ENCODE measurements around the gene TP63. TPM values are rescaled to one million over a fixed set of nuclear protein-coding genes. Genes with fewer than 3 reads are reported as not detected.

TP63 gene
- total RNA-seq, 1 experiment from 2014 or later: not detected

DNA sequence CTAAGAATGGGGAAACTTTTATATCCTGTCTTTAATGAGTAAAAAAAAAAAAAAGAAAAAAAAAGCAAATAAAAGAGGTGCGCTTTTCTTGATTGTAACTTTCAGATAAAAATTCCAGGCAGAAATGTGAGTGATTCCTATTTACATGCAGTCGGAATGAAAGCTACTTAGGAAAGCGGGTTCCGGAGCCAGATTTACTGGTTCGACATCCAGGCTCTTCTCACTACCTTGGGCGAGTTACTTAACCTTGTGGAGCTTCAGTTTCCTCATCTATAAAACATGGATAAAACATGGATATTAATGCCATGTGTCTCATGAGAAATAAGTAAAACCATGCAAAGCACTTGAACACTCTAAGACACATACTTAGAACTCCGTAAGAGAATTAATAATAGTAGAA lies 169.2 kb downstream of the TP63 start:
- no peak overlapping the region for H4K91ac ChIP-seq (ENCODE audit: insufficient read length, low read depth, low read length)
- no peaks in the 10 kb centered on the region for H3K79me2 ChIP-seq (ENCODE audit: insufficient read depth, low read length)
- H2BK12ac ChIP-seq (ENCODE audit: insufficient read length, low read depth, low read length): no peak overlapping the region
- H3K27me3 ChIP-seq (ENCODE audit: insufficient read depth, low read length): peaks cover 2% of the 10 kb centered on the region; the same call in 1 of the 2 replicates
- H3T11ph ChIP-seq (ENCODE audit: low read length): no peak overlapping the region
- H3K4me1 Mint-ChIP-seq: peaks cover 5 to 14% of the 10 kb centered on the region in 2 experiments
- H3K27ac Mint-ChIP-seq: no peak overlapping the region
- TF ChIP-seq, protein P1, sequence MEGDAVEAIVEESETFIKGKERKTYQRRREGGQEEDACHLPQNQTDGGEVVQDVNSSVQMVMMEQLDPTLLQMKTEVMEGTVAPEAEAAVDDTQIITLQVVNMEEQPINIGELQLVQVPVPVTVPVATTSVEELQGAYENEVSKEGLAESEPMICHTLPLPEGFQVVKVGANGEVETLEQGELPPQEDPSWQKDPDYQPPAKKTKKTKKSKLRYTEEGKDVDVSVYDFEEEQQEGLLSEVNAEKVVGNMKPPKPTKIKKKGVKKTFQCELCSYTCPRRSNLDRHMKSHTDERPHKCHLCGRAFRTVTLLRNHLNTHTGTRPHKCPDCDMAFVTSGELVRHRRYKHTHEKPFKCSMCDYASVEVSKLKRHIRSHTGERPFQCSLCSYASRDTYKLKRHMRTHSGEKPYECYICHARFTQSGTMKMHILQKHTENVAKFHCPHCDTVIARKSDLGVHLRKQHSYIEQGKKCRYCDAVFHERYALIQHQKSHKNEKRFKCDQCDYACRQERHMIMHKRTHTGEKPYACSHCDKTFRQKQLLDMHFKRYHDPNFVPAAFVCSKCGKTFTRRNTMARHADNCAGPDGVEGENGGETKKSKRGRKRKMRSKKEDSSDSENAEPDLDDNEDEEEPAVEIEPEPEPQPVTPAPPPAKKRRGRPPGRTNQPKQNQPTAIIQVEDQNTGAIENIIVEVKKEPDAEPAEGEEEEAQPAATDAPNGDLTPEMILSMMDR (conservative IDR thresholded peaks at IDR 0.05): no peak
- WGBS (ENCODE audit: extremely low coverage, insufficient read length, low lambda C conversion rate): no CpG with 5 or more reads among the region's 7 CpGs
- H3K23ac ChIP-seq (ENCODE audit: insufficient read length, low read depth, low read length): no peak overlapping the region
- no peak overlapping the region for H2BK120ac ChIP-seq (ENCODE audit: low read depth, low read length, poor library complexity, severe bottlenecking)
- no peaks in the 10 kb centered on the region for H4K20me1 ChIP-seq (ENCODE audit: control insufficient read depth, insufficient read depth, insufficient read length)
- no peaks in the 10 kb centered on the region for H3K4me1 ChIP-seq (ENCODE audit: insufficient read depth, low read length)
- H3K14ac ChIP-seq (ENCODE audit: insufficient read depth, low read length): no peak overlapping the region
- no peak overlapping the region for H3K27ac ChIP-seq (ENCODE audit: insufficient read length, low read depth, low read length)
- H3K4me2 ChIP-seq (ENCODE audit: insufficient read depth, insufficient read length, low read length): no peak overlapping the region
- H3K27me3 Mint-ChIP-seq (ENCODE audit: low read depth): peaks cover 83% of the 10 kb centered on the region
- H4K8ac ChIP-seq (replicated peaks; ENCODE audit: insufficient read length, low read depth, low read length): no peak overlapping the region
- no peak overlapping the region for H2BK5ac ChIP-seq (ENCODE audit: insufficient read length, low read length)
- no peaks in the 10 kb centered on the region for H3K9me3 ChIP-seq (ENCODE audit: control insufficient read depth, low read depth, low read length)
- H2AK5ac ChIP-seq (ENCODE audit: insufficient read length, low read length): no peak overlapping the region
- no peaks in the 10 kb centered on the region; a peak in 1 of 5 replicates for H3K9me3 Mint-ChIP-seq
- no peak overlapping the region for H3K4ac ChIP-seq (ENCODE audit: low read depth, low read length)
- no peaks in the 10 kb centered on the region for H3K36me3 Mint-ChIP-seq (ENCODE audit: insufficient read depth in 1 of 3, low read depth in 3 of 3)
- no peak overlapping the region for H2AFZ ChIP-seq (ENCODE audit: low read length)
- H3K18ac ChIP-seq (ENCODE audit: insufficient read length, low read depth, low read length): no peak overlapping the region
- no peak overlapping the region for H2BK15ac ChIP-seq (ENCODE audit: low read depth, low read length)
- no peak overlapping the region for H3K9ac ChIP-seq (ENCODE audit: extremely low read depth, insufficient read length, low read length)
- no peak for DNase-seq
- no peak overlapping the region for H3K56ac ChIP-seq (ENCODE audit: insufficient read length, low read depth, low read length)
- H2BK20ac ChIP-seq (ENCODE audit: low read depth, low read length, poor library complexity, severe bottlenecking): no peak overlapping the region
- H3K23me2 ChIP-seq (ENCODE audit: insufficient read length, low read depth, low read length, poor library complexity, severe bottlenecking): no peaks in the 10 kb centered on the region
- H4K5ac ChIP-seq (ENCODE audit: insufficient read length, low read depth, low read length): no peak overlapping the region
- no peaks in the 10 kb centered on the region for H3K79me1 ChIP-seq (ENCODE audit: insufficient read depth, low read depth, low read length, poor library complexity, severe bottlenecking)
- H3K4me3 Mint-ChIP-seq: no peak overlapping the region

All from H9 (cell line).